Stimulated activated CD8-positive, alpha-beta memory T cell treated with anti-CD3 and anti-CD28 coated beads, Interleukin-4, amount 100 ng/mL, for 1 hour (primary cell): ENCODE measurements around the gene LRTM2.

Experiments used
- DNase-seq, 2 donors: peaks; one replicate each; pipeline ENCODE4 v3.0.0-alpha.2; 2020; ENCODE audit warnings: low read depth in 2 of 2, low spot score in 1 of 2

The LRTM2 gene

DNA sequence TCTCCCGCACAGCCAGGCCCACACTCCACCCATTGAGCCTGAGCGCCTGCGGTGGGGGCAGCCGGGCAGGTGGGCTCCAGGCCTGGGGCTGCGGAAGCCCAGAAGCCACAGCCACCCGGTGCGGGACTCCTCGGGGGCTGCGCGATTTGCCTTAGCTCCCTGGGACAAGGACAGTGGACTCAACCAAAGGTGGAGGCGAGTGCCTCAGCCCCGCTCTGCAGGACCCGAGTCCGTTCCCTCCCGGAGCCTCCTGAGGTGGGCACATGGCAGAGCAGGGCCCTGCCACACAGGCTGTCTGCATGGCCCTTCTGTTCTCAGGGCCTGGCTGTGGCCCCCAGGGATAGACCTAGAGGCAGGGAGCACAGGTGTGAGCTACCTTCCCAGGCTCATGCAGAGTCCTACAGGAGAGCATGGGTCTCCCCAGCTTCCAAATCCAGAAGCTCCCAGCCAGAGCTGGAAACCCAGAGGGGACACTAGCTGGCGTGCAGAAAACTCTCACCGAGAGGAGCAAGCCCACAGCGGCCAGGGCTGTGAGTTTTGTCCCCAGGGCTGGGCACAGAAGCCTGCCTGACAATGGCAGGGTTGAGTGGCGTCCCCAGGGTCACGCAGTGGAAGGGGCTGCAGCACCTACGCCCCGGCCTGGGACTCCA lies 22.2 kb upstream of the LRTM2 start:
- DNase-seq = no peak

DNA sequence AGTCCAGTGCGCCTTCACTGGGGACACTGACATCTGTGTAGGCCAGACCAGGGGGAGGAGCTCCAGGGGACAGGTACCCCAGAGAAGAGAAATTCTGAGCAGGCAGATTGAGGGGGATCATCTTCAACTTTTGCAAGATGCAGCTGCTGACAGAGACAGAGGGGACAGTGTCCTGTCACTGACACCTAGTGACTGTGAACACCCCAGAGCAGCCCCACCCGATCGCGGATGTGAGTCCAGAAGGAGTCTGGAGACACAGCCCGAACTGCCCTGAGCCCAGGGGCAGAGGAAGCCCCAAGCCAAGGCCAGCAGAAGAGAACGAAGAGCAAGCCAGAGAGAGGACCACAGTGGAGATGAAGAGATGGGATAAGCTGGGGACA lies 21.7 kb upstream of the LRTM2 start:
- no peak for DNase-seq

DNA sequence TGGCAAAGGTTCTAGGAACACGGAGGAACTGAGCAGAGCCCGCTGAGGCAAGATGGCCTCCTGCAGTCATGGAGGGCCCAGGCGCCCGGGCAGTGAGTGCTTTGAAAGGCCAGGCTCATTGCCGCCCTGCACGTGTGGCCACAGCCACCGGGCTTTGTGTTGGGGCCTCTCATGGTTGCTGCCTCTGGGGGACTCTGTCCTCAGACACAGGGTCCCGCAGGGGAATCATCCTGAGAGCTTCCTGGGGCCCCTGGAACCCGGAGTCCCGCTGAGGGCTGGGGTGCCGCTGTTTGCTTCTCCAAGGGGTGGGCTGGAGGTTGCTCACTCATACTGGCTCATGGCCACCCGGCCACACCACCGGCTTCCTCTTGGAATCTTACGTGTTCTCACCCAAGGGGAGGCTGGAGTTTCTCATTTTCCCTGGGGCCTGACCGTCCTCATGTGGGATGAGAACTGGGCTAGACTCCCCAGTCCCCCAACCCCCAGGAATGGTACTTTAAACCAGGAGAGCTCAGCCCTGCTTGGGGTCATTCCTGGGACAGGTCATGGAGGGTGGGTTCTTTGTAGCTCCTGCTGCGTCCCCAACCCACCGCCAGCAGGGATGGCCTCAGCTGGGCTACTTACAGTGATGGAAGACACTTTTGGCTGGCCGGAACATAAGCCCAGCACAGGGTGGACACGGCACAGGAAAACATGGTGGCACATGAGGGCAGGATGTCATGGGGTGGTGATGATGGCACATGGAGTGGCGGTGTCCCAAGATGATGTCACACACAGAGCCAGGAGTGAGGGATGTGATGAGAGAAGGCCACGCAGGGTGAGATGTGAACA lies 21.1 kb upstream of the LRTM2 start:
- DNase-seq = no peak

DNA sequence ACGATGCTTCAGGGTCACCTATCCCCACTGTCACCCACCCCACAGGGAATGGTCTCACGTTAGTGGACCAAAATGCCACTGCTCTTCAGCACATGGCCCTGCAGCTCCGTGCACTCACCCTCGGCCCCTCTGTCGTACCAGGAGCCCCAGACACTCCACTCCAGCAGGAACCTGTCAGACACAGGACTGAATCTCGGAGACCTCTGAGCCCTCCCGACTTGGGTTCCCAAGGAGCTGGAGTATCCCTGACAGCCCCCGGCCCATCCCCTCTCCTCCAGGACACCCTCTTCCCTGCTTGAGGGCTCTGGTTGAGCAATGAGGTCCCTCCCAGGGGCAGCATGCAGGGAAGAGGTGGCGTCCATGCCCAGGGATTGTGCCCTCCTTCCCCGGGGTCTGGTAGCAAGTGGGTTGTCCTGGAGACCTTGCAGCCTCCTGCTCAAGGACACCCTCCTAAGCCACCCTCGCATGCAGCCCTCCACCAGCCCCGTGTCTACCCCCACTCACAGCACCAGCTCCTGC lies 20.4 kb upstream of the LRTM2 start:
- DNase-seq = no peak

DNA sequence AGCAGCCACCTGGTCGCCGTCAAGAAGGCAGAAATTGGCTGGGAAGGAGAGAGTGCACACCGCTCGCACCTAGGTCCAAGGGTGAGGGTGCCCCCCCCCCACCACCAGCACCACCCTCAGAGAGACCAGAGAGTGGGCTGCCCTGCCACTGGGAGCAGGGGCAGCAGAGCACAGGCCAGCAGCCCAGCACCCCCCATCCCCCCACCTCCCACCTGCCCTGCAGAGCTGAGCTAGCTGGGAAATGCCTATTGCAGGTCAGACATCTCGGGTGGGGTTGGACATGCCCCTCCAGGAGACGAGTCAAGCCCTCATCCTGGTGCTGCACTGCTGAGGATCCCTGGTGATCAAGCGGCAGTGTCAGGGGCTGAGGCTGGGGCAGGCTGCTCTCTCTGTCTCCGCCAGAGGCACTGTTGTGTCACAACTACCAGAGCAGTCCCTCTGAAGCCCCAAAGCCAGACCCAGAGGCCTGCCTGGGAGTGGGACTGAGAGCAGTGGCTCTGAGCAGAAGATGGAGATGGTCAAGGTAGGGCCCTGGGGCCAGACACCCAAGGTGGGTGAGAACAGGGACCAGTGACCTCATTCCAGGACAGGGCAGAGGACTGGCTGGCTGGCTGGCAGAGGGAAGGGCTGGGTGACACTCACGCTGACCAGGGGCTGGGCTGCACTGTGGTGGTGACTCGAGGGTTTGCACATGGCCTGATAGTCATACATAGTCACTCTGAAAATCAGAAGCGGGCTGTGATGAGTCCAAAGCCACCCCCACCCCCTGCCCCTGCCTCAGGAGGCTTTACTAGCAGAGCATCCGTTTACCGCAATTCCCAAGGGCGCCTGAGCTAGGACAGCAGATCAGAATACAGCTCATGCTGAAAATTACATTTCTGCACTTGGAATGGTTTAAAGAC lies 19.7 kb upstream of the LRTM2 start:
- no peak for DNase-seq

DNA sequence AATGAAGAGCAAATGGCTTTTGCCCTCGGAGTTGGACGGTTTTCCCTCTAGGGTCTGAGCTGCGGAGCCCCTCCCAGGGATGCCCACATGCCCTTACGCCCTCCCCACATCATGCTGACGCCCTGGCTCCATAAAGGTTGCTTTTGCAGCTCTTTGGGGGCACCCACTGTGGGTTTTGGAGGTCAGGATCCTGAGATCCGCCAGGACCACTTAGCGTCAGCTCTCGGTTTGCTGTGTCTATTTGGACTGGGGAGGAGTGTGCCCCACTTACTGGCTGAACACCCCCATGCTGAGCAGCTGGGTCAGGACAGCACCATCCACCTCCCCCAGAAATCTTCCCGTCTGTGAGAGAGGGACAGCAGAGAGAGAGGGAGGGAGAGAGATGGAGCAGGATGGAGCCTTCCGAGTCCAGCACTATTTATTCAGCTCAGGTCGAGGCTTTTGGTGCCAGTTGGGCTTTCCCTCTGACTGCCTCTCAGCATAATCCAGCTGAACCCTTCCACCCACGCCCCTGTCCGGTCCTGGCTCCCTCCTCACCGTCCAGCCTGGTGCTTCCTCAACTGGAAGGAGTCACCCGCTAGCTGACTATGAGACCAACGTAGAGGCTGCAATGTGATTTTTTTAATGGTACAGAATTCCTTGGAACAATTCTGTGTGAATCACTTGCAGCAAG lies 18.9 kb upstream of the LRTM2 start:
- DNase-seq = no peak

DNA sequence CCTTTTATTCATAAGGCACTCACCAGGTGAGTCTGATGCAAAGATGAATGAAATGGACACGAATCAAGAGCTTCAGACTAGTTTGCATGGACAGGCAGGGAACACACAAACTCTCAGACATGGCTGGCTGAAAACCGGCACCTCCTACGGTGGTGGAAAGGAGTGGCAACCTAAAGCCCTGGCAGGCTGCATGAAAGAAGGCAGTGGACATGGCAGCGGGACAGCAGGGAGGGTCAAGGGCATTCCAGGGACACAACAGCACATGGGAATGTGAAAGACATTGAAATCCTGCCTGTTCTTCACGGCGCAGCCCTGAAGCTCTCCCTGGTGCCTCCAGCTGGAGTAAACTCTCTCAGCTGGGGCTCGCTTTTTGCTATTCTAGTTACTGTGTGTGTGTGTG lies 16.6 kb upstream of the LRTM2 start:
- no peak for DNase-seq

DNA sequence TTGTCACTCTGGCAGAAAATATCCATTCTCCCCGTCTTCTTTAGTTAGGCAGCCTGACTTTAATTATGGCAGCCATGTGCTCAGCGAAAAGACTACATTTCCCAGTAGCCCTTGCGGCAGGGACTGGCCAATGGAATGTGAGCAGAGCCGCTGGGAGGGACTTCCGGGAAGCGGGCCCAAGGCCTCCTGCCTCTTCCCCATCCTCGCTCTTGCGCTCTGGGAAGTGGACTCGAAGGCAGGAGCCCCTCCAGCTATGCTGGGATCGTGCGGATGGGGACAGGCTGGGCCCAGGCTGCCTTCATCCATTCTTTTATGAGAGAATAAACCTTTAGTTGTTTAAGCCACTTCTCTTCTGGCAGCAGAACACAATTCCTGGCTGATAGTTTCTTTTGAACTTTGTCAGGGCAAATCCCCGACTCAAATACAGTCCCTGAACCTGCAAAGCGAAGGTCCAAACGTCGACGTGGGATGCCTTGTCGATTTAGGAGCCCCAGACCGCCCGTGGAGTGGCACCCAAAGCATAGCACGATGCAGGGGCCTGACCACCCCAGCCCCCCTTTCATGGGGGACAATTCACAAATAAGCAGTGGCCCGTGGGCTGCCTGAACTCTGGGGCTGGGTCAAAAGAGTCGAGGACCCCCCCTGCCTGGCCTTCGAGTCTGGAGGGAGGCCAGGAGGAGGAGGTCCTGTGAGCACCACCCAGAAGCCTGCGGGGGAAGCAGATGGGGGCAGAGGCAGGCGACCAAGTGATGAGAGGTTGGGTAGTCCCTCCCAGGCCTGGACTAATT lies 15.6 kb upstream of the LRTM2 start:
- DNase-seq = peak; percentile 50 to 66

DNA sequence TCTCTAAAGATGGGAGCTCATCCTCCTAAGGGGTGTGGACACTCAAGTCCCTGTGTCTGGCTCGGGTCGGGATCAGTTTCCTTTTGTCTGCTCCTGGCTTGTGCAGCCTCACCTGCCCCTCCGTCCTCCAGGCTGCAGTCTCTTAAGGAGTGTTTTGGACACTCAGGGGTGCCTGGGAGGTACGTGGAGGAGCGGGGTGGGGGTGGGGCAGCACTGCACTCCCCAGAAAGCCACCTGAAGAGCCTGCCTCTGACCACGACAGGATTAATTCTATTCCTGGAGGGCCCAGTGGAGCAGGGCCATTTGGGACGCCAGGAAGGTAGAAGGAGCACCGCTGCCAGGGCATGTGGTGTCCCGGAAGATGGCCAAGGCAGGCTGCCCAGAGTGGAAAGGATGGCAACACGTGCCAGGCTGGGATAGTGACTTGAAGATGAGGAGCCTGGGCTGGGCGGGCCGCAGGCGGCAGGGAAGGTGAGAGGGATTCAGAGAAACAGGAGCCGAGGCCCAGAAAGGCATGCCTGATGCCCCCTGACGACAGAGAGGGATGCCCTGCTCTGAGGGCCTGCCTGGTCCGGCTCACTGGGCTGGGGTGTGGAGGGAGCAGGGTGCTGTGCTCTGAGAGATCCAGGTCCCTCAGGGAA lies 14.8 kb upstream of the LRTM2 start:
- DNase-seq = no peak

DNA sequence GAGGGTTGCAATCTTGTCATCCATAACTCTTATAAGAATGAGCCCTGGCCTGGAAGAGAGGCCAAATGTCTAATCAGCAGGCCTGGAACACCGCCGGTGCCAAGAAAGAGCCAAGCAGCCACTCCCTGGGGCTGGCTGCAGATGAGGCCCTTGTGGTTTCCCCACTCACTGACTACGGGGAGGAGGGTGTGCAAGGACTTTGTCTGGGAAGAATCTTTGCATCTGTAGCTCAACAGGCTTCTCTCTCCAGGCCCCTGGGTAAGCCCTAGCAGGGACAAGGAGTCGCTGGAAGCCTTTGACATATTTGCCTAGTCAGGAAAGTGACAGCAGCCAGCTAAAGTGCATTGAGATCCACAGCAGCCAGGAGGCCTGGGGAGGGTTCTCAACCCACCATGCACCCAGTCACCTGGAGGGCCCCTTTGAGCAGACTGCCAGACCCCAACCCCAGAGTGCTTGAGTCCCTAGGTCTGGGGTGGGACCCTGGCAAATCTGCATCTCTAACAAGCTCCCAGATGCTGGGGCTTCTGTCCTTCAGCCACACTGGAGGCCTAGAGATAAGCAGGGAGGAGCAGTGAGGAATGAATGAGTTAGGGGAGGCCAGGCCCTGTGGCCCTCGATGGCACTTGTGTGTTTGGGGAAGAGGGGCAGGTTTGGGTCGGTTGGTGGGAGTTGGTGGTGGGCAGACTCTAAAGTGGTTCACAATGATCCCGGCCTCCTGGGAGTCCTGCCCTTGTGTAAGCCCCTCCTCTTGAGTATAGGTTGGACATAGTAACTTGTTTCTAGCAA lies 13.9 kb upstream of the LRTM2 start:
- DNase-seq = no peak

DNA sequence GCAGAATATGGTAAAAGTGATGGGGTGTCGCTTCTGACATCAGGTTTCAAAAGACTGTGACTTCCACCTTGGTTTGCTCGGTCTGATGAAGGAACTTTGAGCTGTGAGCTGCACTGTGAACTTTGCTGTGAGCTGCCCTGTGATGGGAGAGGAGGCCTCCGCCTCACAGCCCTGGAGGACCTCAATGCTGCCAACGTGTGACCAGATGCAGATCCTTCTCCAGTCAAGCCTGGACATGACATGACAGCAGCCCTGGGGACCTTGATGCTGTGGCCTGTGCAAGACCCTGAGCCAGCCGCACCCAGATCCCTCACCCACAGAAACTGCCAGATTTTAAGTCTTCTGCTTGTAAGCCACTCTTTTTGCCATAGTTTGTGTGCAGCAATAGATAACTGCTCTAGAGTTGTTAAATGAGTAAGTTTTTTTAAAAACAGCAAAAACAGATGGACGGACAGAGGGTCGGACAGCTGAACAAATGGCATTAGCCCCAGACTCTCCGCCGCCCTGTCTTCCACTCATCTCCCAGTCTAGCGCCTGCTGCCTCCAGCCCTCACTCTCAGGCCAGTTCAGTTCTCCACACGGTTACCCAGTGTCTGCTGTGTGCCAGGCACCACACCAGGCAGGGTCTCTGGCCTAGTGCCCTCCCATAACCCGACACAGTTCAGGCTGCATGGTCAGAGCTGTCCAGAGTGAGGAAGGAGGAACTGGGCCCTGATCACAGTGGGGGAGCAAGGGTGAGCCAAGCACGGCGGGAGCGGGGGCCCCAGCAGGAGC lies 13.1 kb upstream of the LRTM2 start:
- DNase-seq = no peak

DNA sequence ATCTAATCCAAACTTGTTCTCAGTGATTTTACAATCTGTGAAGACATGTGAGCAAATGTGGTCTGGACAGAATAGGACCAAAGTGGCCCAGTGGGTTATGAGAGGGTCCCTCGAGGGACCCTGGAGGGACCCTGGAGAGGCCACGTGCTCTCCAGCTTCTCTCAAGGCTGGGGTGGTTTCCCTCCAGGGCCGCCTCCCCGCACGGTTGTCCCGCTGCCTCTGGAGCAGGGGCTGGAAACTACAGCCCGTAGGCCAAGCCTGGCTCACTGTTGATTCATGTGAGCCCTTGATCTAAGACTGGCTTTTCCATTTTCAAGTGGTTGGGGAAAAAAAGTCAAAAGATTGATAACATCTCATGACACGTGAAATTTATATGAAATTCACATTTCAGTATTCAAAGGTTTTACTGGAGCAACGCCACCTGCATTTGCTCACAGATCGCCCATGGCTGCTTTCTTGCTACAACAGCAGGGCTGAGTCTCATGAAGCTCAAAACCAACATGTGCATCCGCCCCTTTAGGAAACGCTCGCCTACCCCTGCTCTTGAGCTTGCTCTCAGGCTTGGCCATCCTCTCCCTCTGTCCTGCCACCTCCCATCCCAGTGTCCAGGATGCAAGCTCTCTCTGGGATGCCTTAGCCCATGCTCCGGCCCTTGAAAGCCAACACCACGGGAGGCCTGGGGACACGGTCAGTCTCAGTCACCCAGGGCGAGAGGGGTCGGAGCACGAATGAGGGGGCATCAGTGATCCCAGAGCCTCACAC lies 12.1 kb upstream of the LRTM2 start:
- DNase-seq = no peak

DNA sequence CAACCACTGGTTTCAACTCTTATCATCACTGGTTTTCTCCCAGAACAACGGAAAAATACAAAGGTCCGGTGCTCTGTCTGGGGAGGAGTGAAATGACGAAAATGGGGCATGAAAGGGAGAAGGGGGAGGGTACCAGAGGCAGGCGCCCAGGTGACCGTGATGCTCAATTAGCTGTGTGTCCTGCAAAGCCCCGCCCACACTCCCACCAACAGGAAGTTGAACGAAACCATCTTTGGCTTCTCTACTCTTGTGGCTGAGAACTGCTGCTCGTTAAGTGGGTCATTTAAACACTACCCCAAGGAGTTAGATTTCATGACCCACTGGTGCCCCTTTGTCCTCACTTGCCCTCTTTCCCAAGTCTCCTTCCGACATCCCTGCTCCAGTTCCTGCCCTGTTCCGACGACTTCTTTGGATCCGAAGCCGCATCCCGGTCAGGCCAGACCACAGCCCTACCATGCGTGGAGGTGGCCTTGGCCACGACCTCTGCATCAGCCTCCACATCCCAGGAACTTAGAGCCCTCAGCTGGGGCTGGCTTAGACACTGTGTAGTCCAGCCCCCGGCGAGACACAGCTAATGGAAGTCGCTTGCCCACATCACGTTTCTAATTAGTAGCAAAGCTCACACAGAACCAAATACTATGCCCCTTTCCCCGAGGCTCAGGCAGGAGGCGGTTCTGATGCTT lies 11.4 kb upstream of the LRTM2 start:
- no peak for DNase-seq

DNA sequence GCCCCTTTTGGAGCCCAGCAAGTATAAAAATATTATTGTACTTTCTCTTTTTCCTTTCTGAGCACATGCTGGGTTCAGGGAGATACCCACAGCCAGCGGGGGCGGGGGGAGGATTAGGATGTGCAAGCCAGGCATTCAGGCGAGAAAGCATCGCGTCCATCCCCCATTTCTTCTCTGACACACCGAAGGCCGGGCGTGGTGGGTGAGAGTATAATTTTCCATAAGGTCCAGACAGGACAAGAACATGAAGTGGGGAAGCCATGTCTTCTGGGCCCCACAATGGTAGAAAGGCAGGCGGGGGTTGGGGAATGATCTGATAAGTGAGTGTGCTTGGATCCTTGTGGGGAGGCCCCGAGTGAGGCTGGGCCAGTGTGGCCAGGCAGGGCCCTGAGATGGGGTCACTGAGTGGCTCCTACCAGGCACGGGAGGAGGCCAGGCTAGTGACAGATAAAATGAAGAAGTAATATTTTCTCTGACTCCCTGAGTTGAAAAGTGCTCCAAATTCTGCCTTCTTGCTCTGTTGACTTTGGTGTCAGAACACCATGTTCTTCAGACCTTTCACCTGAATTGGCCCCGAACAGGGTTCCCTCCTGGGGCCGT lies 10.7 kb upstream of the LRTM2 start:
- DNase-seq = no peak

DNA sequence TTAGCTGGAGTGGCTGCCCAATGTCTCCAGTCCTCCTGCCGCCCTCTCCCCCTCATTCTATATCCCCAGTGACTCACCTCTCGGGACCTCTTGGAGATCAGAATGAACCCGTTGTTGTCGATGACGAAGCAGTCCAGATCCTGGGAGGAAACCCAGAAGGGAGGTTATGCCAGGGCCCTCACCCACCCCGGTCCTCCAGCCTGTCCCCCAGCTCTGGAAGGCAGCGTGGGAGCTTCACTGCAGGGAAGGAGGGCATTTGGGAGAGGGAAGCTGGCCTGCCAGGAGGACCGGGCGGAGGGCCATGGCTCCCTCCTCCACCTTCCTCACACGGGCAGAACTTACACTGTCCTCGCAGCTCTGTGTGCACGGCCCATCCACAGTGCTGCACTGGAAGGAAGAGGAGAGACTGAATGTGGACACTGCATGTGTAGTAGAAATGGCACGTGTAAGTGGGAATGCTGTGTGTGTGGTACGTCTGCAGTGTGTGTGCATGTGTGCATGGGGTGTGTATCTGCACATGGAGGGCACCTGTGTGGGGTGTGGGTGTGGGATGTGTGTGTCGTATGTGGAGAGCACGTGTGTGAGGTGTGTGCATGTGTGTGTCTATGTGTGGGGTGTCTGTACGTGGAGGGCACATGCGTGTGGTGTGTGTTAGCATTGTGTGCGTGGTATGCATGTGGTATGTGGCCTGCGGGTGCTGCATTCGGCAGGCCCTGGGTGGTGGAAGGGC lies 10.0 kb upstream of the LRTM2 start:
- no peak for DNase-seq

DNA sequence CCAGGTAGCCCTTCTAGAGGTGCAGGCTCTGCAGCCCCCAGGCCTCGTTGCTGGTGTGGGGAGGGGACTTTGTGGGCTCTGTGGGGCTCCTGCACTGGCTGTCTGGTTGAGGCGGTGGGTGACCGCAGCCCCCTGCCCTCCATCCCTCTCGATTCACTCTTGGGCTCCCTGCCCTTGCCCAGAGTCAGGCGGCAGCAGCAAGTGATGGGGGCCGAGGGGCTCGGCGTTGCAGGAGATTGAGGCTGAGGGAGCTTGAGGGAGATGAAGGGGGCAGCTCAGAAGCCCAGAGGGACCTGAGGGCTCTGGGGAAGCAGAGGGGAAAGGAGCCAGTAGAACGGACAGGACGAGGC lies 9.5 kb upstream of the LRTM2 start:
- DNase-seq = no peak
